ACC112 (cell line): Measurements from ENCODE around the gene GDF2.

Source experiments
- H2AFZ ChIP-seq: fragments of 200-600 bp; sonication (generic); one replicate; pipeline ENCODE4 v1.6.0; 2017; ENCODE audit warnings: antibody characterized with exemption, low read length; ENCODE audit not compliant: unreplicated experiment
- H3K27ac ChIP-seq: fragments of 200-600 bp; sonication (generic); 2 replicates; pipeline ENCODE4 v1.5.1; 2014; ENCODE audit warnings: low read depth, mild to moderate bottlenecking, antibody characterized with exemption, low read length, moderate library complexity
- H3K27me3 ChIP-seq: fragments of 200-600 bp; sonication (generic); 2 replicates; pipeline ENCODE4 v1.6.1; 2014; ENCODE audit warnings: mild to moderate bottlenecking, antibody characterized with exemption, low read length, moderate library complexity, mixed read lengths; ENCODE audit not compliant: insufficient read depth
- H3K36me3 ChIP-seq: fragments of 200-600 bp; sonication (generic); 2 replicates; pipeline ENCODE4 v1.6.1; 2016; ENCODE audit warnings: mild to moderate bottlenecking, antibody characterized with exemption, low read length, moderate library complexity, mixed read lengths; ENCODE audit not compliant: insufficient read depth
- H3K4me1 ChIP-seq: fragments of 200-600 bp; sonication (generic); one replicate; pipeline ENCODE4 v1.6.1; 2016; ENCODE audit warnings: low read length, mixed read lengths; ENCODE audit not compliant: insufficient read depth, unreplicated experiment, control insufficient read depth
- H3K4me3 ChIP-seq: fragments of 200-600 bp; sonication (generic); 2 replicates; pipeline ENCODE4 v1.5.1; 2014; ENCODE audit warnings: mild to moderate bottlenecking, low read depth, low read length
- H3K79me2 ChIP-seq: fragments of 200-600 bp; sonication (generic); one replicate; pipeline ENCODE4 v1.6.0; 2016; ENCODE audit warnings: low read length; ENCODE audit not compliant: control insufficient read depth, unreplicated experiment, insufficient read depth

GDF2 gene

GRCh38 chr10:47364911-47365310 lies 42.7 kb downstream of the GDF2 start:
- no peaks in the 10 kb centered on the region for H3K79me2 ChIP-seq
- H2AFZ ChIP-seq: no peak overlapping the region
- H3K27me3 ChIP-seq: peaks cover 3% of the 10 kb centered on the region; the same call in 1 of the 2 replicates
- no peak overlapping the region for H3K27ac ChIP-seq
- H3K36me3 ChIP-seq: no peaks in the 10 kb centered on the region
- H3K4me3 ChIP-seq: no peak overlapping the region
- H3K4me1 ChIP-seq: no peaks in the 10 kb centered on the region

- H3K4me1 ChIP-seq: no peaks in the 10 kb centered on the region
- H2AFZ ChIP-seq: no peak overlapping the region
- peaks cover 3% of the 10 kb centered on the region; the same call in 1 of the 2 replicates for H3K27me3 ChIP-seq
- H3K36me3 ChIP-seq: no peaks in the 10 kb centered on the region
- no peak overlapping the region for H3K27ac ChIP-seq
- H3K4me3 ChIP-seq: no peak overlapping the region
- H3K79me2 ChIP-seq: no peaks in the 10 kb centered on the region
These were observed 43.4 kb downstream of the GDF2 start for GRCh38 chr10:47365431-47366180.

GRCh38 chr10:47366181-47366631 lies 44.0 kb downstream of the GDF2 start:
- no peak overlapping the region for H3K27ac ChIP-seq
- no peak overlapping the region for H3K4me3 ChIP-seq
- peaks cover 3% of the 10 kb centered on the region; the same call in 1 of the 2 replicates for H3K27me3 ChIP-seq
- no peak overlapping the region for H2AFZ ChIP-seq
- H3K36me3 ChIP-seq: no peaks in the 10 kb centered on the region
- no peaks in the 10 kb centered on the region for H3K4me1 ChIP-seq
- H3K79me2 ChIP-seq: no peaks in the 10 kb centered on the region

- peaks cover 3% of the 10 kb centered on the region; the same call in 1 of the 2 replicates for H3K27me3 ChIP-seq
- H3K27ac ChIP-seq: no peak overlapping the region
- H3K79me2 ChIP-seq: no peaks in the 10 kb centered on the region
- no peaks in the 10 kb centered on the region for H3K4me1 ChIP-seq
- H3K36me3 ChIP-seq: no peaks in the 10 kb centered on the region
- H2AFZ ChIP-seq: no peak overlapping the region
- no peak overlapping the region for H3K4me3 ChIP-seq
These were observed 44.6 kb downstream of the GDF2 start for GRCh38 chr10:47366731-47367460.

- Histone ChIP-seq H3K27ac (no peak overlapping the region), H3K27me3 (peaks cover 3% of the 10 kb centered on the region; the same call in 1 of the 2 replicates), H3K4me3 (no peak overlapping the region), H2AFZ (no peak overlapping the region), H3K36me3 (no peaks in the 10 kb centered on the region), H3K79me2 (no peaks in the 10 kb centered on the region), H3K4me1 (no peaks in the 10 kb centered on the region)
These were observed 45.4 kb downstream of the GDF2 start for GRCh38 chr10:47367646-47368045.

- H3K4me1 ChIP-seq: no peaks in the 10 kb centered on the region
- no peaks in the 10 kb centered on the region for H3K36me3 ChIP-seq
- no peaks in the 10 kb centered on the region for H3K79me2 ChIP-seq
- H3K4me3 ChIP-seq: no peak overlapping the region
- no peak overlapping the region for H2AFZ ChIP-seq
- H3K27me3 ChIP-seq: peaks cover 3% of the 10 kb centered on the region; the same call in 1 of the 2 replicates
- H3K27ac ChIP-seq: no peak overlapping the region
These were observed 46.4 kb downstream of the GDF2 start for GRCh38 chr10:47368431-47369180.

- H3K4me1 ChIP-seq: no peaks in the 10 kb centered on the region
- no peak overlapping the region for H3K4me3 ChIP-seq
- H3K36me3 ChIP-seq: no peaks in the 10 kb centered on the region
- H3K27ac ChIP-seq: no peak overlapping the region
- no peak overlapping the region for H2AFZ ChIP-seq
- H3K27me3 ChIP-seq: peaks cover 3% of the 10 kb centered on the region; the same call in 1 of the 2 replicates
- no peaks in the 10 kb centered on the region for H3K79me2 ChIP-seq
These were observed 47.1 kb downstream of the GDF2 start for GRCh38 chr10:47369251-47369894.

GRCh38 chr10:47370015-47370767 lies 47.9 kb downstream of the GDF2 start:
- Histone ChIP-seq H3K27ac (no peak overlapping the region), H3K79me2 (no peaks in the 10 kb centered on the region), H3K4me1 (peaks cover 2% of the 10 kb centered on the region), H3K36me3 (no peaks in the 10 kb centered on the region), H3K27me3 (peaks cover 4% of the 10 kb centered on the region), H3K4me3 (no peak overlapping the region), H2AFZ (no peak overlapping the region)

GRCh38 chr10:47370878-47371277 lies 48.6 kb downstream of the GDF2 start:
- no peaks in the 10 kb centered on the region for H3K36me3 ChIP-seq
- H3K79me2 ChIP-seq: no peaks in the 10 kb centered on the region
- no peak overlapping the region for H3K27ac ChIP-seq
- H3K27me3 ChIP-seq: peaks cover 4% of the 10 kb centered on the region; the same call in 1 of the 2 replicates
- peaks cover 4% of the 10 kb centered on the region for H3K4me1 ChIP-seq
- H3K4me3 ChIP-seq: no peak overlapping the region
- no peak overlapping the region for H2AFZ ChIP-seq
